Psoas muscle (tissue), 8 donors: ENCODE results near the gene LDLRAD4. TPM values are rescaled to one million over a fixed set of nuclear protein-coding genes. Genes with fewer than 3 reads are reported as not detected.

ENCODE experiments used
- ATAC-seq, 4 donors: fragments of 200-7000 bp; cut with Tn5 transposase; one replicate each; pipeline ENCODE4 v1.9.1; 2020; ENCODE audit warnings: moderate library complexity in 3 of 4, mild to moderate bottlenecking in 2 of 4
- DNase-seq, 2 donors: peaks; one replicate each; pipeline ENCODE4 v3.0.0-alpha.2; 2020
- H3K27ac ChIP-seq: fragments of 200-600 bp; one replicate; pipeline ENCODE4 v1.8.0; 2022
- H3K27me3 ChIP-seq, 3 donors: fragments of 200-600 bp in 1 of 3; one replicate each; pipeline versions ENCODE4 v1.6.1 to v1.8.0; 2013 to 2022; ENCODE audit warnings: low read length in 2 of 3, mild to moderate bottlenecking in 2 of 3, moderate library complexity in 1 of 3; ENCODE audit not compliant: insufficient read depth in 3 of 3
- H3K36me3 ChIP-seq, 2 donors: fragments of 200-600 bp in 1 of 2; one replicate each; pipeline versions ENCODE4 v1.6.1 to v1.8.0; 2013 to 2022; ENCODE audit warnings: low read depth in 1 of 2, mild to moderate bottlenecking in 1 of 2, moderate library complexity in 1 of 2; ENCODE audit not compliant: insufficient read depth in 1 of 2
- H3K4me1 ChIP-seq: fragments of 200-600 bp; one replicate; pipeline ENCODE4 v1.8.0; 2022
- H3K4me3 ChIP-seq: fragments of 200-600 bp; one replicate; pipeline ENCODE4 v1.8.0; 2022; ENCODE audit warnings: mild to moderate bottlenecking
- H3K9me3 ChIP-seq: fragments of 200-600 bp; one replicate; pipeline ENCODE4 v1.8.0; 2022
- CTCF ChIP-seq: fragments of 200-600 bp; IDR thresholded peaks from one replicate; pipeline ENCODE4 v1.8.0; 2022; ENCODE audit warnings: antibody characterized with exemption
- WGBS, 3 donors: extraction: QIAGEN DNeasy Blood & Tissue Kit; methylation state at CpG; one replicate each; pipeline versions ENCODE4 v1.1.6 to v1.1.7; 2013; 5-methylcytosine and 5-hydroxymethylcytosine counted together
- intact Hi-C, 2 donors: fragments of 100-400 bp; cut with DNase I; formaldehyde crosslinking; loops; one replicate each; pipeline versions ENCODE4 v1.11.0 to v1.14.2; 2022
- polyA plus RNA-seq, 3 donors: library from polyadenylated mRNA; stranded (reverse); fragments of 200-250 nt; gene quantifications; one replicate each; pipeline ENCODE4 v1.2.3, GENCODE V29; 2013
- total RNA-seq, 4 donors: library from RNA; stranded (reverse); fragmentation: NEBNext Ultra II Directional in 2 of 4; extraction: Animal tissue kit (Norgen Biotek cat#: 25700) in 2 of 4; gene quantifications; one replicate each; pipeline versions ENCODE4 v1.2.1 to v1.2.4, GENCODE V29; 2021 to 2023
- donor health status: healthy with polysubstance abuse.
- donor health status: DM: no; HTN: no; CAD: no; lungs with moderate emphysema.
- donor health status: Bipolar disorder and iron deficiency.
- donor health status: healthy.
- donor health status: DM: yes; HTN: yes; CAD: no.
- donor health status: DM: no; HTN: no; CAD: no.
- donor health status: DM: no; HTN: no; CAD: no.
- donor health status: DM: yes; HTN: yes; CAD: no.

The LDLRAD4 gene
- total and polyA plus RNA-seq, 7 donors: 1.8 to 13.9 (median 3.8) TPM

GRCh38 chr18:13296867-13297574 is 78.5 kb downstream of the LDLRAD4 start:
- intact Hi-C loops: no loop called here
- Histone ChIP-seq H3K27me3 (no peaks in the 10 kb centered on the region), H3K27ac (no peak overlapping the region), H3K36me3 (no peaks in the 10 kb centered on the region), H3K4me1 (peaks cover 23% of the 10 kb centered on the region), H3K4me3 (no peak overlapping the region), H3K9me3 (no peaks in the 10 kb centered on the region)
- WGBS, 3 donors: 90 to 93% (median 91%) methylated on average over 15 of the region's 15 CpGs
- no peak for DNase-seq
- no peak for TF ChIP-seq CTCF
- no peak for ATAC-seq

GRCh38 chr18:13298262-13298661 is 79.7 kb downstream of the LDLRAD4 start:
- intact Hi-C loops: no loop called here
- 97 to 99% (median 97%) methylated on average over 10 of the region's 10 CpGs for WGBS, 3 donors
- Histone ChIP-seq H3K9me3 (no peaks in the 10 kb centered on the region), H3K4me1 (peaks cover 34% of the 10 kb centered on the region), H3K4me3 (no peak overlapping the region), H3K27ac (no peak overlapping the region), H3K36me3 (no peaks in the 10 kb centered on the region), H3K27me3 (no peaks in the 10 kb centered on the region)
- DNase-seq: no peak
- ATAC-seq: no peak
- no peak for TF ChIP-seq CTCF

- no peak for TF ChIP-seq CTCF
- DNase-seq: no peak
- no peaks in the 10 kb centered on the region for H3K27me3 ChIP-seq
- ATAC-seq: peak; percentile 20 to 42 (median 26)
- H3K9me3 ChIP-seq: no peaks in the 10 kb centered on the region
- no peaks in the 10 kb centered on the region for H3K36me3 ChIP-seq
- H3K27ac ChIP-seq: no peak overlapping the region
- peaks cover 26% of the 10 kb centered on the region for H3K4me1 ChIP-seq
- intact Hi-C loops: no loop called here
- H3K4me3 ChIP-seq: no peak overlapping the region
- WGBS, 3 donors: 19 to 32% (median 30%) methylated on average over 6 of the region's 6 CpGs
These were observed 81.5 kb downstream of the LDLRAD4 start for GRCh38 chr18:13300029-13300428.

- intact Hi-C loops: no loop called here
- no peaks in the 10 kb centered on the region for H3K27me3 ChIP-seq
- TF ChIP-seq CTCF: no peak
- no peak overlapping the region for H3K27ac ChIP-seq
- H3K36me3 ChIP-seq: no peaks in the 10 kb centered on the region
- peaks cover 26% of the 10 kb centered on the region for H3K4me1 ChIP-seq
- no peaks in the 10 kb centered on the region for H3K9me3 ChIP-seq
- ATAC-seq (no peak), DNase-seq (no peak)
- 91 to 93% (median 93%) methylated on average over 17 of the region's 17 CpGs for WGBS, 3 donors
- no peak overlapping the region for H3K4me3 ChIP-seq
These were observed 82.2 kb downstream of the LDLRAD4 start for GRCh38 chr18:13300796-13301195.

- Histone ChIP-seq H3K36me3 (no peaks in the 10 kb centered on the region), H3K4me3 (no peak overlapping the region), H3K27ac (no peak overlapping the region), H3K27me3 (no peaks in the 10 kb centered on the region), H3K9me3 (no peaks in the 10 kb centered on the region), H3K4me1 (peaks cover 26% of the 10 kb centered on the region)
- DNase-seq (no peak), ATAC-seq (no peak)
- 22 to 37% (median 26%) methylated on average over 6 of the region's 6 CpGs for WGBS, 3 donors
- intact Hi-C loops: no loop called here
- TF ChIP-seq CTCF: no peak
These were observed 83.5 kb downstream of the LDLRAD4 start for GRCh38 chr18:13302040-13302439.
